Stimulated activated CD4-positive, alpha-beta T cell treated with anti-CD3 and anti-CD28 coated beads, Interleukin-2, amount 100 ng/mL, for 4 hours (primary cell): ENCODE results near the gene MARK3.
"Not testable (repeated sequence)": the region's sequence is repeated elsewhere in the genome, so short reads cannot be mapped to it uniquely, and the experiment has no call there.

Experiments
- DNase-seq: peaks from one replicate; pipeline ENCODE4 v3.0.0-alpha.2; 2020; ENCODE audit warnings: low read depth

The MARK3 gene

DNA sequence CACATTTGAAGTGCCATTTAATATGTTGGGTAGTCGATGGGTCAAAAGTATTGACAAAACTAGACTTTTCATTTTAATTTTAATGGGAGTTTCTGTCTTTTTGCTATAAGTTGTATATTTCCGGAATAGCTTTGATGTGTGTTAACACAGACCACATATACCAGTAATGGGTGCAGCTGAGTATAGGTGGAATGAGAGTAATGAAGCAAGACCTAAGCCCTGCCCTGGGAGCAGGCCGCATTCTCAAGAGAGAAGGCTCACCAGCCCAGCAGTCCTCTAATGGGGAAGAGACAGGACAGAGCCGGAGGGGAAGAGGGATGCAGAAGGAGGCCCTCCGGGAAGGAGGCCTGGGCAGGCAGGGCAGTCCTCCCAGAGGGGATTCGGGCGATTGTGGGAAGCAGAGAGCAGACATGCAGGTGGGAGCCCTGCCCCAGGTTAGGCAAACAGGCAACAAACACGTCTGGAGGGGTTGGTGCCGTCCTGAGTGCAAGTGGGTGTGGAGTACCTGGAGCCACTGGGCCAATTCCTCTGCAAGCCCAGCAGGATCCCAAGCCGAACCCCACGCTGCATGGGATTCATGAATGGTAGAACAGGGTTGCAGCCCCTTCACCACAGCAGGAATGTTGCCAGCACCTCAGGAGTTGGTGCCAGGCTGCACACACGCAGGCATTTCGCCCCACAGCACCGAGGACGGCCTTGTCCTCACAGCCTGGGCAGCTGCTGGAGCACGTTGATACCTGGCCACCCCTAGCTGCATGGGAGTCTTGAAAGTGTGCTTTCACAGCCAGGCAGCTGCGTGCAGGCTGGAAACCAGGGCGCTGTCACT lies 129.6 kb downstream of the MARK3 start:
- DNase-seq: no peak

- no peak for DNase-seq
Observed at GRCh38 chr14:103516426-103517173, 131.4 kb downstream of the MARK3 start.

- DNase-seq: no peak
Observed at GRCh38 chr14:103517174-103517566, 132.0 kb downstream of the MARK3 start.

DNA sequence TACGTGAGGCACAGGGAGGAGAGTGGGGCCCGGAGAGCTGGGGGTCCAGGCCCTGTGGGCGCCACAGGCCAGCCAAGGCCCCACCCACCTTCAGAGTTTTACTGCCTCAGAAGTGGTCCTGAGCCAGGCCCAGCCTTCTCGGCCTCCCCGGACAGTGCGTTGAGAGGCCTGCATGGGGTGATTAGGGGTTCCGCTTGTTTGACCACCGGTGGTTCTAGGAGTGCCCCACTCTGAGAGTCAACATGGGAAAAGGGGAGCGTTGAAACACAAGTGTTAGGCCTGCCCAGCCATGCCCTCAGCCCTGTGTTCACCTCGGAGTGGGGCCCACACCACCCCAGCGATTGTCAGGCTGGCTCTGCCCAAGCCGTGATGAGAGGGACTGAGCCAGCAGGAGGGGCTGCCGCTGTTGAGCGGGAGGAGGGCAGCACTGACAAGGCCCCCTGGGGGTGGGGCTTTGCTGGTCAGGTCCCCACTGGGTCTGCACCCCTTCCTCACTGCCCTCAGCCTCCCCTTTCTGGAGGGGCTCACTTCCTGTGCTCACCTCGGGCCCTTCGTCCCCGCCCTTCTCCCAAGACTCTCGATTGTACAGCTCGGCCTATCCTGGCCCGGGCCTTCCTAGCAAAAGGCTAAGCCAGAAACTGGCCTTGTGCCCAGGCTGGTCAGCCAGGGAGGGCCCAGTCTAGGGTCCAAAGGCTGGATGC lies 132.7 kb downstream of the MARK3 start:
- no peak for DNase-seq

GRCh38 chr14:103518422-103519042 lies 133.3 kb downstream of the MARK3 start:
- DNase-seq: peak; percentile 35

DNA sequence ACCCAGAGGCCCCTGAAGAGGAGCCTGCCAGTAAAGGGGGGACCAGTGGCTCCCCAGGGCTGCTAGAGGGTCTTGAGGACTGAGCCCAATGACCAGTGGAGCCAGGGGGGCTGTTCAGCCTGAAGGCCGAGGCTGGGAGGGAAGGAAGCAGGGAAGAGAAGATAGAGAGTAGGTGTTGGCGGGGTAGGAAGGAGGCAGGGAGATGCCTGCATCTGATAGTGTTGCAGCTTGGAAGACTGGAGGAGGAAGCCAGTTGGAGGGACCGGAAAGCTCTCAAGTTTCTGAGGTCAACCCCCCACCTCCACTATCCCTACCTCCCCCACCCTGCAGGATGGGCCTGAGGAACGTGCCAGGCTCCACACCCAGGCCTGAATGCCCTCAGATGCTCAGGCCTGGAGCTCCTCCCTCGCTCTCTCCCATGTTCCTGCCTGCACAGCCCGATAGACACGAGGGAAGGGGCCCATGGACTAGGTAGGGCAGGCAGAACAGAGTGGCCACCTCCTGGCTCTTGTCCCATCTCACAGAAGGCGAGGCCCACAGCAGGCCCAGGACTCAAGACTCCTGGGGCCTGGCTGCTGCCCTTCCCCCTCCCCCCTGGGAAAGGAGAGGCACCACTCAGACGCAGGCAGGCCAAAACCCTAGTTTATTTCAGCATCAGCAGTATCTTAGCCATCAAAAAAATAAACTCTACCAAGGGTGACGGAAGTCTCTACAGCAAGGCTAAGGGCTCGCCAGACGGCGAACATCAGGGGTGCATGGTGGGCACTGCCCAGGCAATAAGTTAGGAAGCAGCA lies 134.0 kb downstream of the MARK3 start:
- DNase-seq: no peak

DNA sequence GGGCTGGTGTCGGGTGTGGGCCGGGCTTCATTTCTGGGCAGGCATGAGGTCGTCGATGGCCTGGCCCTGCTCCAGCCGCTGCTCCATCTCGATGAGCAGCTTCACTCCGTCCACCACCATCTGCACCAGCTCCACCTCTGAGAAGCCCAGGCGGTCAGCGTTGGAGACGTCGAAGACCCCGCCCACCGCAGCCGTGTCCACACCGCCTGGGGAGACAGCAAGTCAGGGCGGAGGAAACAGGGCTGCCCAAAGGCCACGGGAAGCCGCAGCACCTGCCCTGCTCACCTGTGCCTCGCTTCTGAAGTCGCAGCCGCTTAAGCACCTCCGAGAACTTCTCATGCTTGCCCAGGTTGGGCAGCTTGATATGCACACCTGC lies 134.6 kb downstream of the MARK3 start:
- no peak for DNase-seq

GRCh38 chr14:103520269-103520656 lies 135.0 kb downstream of the MARK3 start:
- DNase-seq: no peak

GRCh38 chr14:103520657-103521437 lies 135.6 kb downstream of the MARK3 start:
- peak; percentile 68 for DNase-seq

DNA sequence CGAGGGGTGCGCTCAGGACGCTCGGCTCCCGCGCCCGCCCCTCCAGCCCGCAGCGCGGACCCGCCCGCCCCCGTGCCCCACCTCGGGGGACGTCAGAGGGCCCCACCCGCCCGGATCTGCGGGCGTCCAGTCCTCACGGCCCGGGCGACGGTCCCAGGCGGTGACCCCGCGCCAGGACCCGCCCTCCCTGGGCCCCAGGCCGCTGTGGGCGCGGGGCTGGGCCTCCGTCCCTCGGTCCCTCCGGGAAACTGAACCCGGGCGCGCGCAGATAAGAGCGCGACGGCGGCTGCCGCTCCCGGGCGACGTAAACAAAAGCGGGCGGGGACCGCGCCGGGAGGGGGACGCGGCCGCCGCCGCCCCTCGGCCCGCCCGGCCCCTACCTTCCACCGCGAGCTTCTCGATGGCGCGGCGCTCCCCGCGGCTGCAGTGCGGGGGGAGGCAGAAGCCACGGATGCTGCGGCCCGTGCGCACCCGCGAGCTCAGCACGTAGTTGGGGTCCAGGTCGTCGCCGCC lies 136.3 kb downstream of the MARK3 start:
- no peak for DNase-seq

DNA sequence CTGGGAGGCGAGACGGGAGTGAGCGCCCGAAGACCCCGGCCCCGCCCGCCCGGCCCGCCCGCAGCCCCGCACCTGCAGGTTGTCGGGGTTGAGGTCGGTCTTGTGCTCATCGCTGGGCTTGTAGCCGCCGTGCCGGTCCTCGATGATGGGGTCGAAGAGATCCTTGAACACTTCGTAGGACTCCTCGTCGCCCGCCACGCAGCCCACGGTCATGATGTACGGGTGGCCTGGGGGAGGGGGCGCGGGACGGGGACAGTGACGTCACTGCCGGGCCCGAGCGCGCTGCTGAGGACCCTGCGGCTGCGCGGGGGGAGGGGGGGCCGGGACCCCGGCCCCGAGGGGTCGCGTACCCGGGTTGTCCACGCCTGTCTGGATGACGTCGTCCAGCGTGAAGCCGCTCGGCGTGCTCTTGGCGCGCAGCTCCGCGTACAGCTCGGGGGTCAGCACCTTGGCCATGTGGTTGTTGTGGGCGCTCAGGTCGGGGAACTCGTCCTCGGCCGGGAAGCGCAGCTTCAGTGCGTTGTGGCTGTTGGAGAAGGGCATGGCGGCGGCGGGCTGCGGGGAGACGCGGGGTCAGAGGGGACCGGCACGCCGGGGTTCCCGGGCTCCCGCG lies 136.8 kb downstream of the MARK3 start:
- no peak for DNase-seq

DNA sequence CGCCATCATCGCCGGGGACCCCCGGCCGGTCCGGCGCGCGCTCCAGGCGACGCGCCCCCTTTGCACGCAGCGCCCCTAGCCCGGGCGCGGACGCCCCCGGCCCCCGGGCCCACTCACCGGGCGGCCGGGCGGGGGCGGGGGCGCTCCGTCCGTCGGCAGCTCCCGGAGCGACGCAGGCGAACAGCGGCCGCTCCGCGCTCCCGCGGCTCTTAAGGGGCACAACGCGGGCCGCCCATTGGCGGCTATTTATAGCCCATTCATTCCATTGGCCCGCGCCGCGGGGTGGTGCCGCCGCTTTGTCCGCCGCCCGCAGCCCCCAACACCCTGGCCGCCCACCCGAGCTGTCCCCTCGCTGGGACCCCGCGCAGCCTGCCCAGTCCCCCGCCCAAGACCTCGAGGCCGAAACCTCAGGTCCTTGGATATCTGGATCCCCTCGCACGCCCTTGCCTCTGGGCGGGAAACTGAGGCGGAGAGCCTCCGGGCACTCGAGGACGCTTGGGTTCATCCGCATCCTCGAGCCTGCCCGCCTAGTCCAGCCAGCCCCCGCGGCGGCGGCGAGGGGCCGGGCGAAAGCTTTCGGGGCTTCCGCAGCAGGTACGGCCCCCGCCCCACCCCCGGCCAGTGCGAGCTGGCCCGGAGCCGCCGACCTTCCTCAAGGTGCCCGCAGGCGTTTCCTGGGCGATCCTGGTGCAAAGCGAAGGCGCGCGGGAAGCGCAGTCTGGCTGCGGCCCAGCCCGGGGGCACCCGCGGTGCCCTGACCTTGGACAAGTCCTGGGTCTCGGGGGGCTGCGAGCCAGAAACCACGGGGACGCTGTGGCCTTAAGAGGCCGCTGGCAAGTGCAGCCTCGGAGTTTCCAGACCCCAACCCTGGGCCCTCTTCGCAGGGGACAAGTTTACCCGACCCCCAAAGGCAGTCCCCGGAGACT lies 137.7 kb downstream of the MARK3 start, which contains the start of gene CKB:
CKB (minus strand) TSS at position 182 of the 926 bp plus-strand sequence. CDS start 337 bp downstream, outside the sequence.
- no peak for DNase-seq

- DNase-seq: no peak
Observed at GRCh38 chr14:103523575-103523954, 138.3 kb downstream of the MARK3 start.

DNA sequence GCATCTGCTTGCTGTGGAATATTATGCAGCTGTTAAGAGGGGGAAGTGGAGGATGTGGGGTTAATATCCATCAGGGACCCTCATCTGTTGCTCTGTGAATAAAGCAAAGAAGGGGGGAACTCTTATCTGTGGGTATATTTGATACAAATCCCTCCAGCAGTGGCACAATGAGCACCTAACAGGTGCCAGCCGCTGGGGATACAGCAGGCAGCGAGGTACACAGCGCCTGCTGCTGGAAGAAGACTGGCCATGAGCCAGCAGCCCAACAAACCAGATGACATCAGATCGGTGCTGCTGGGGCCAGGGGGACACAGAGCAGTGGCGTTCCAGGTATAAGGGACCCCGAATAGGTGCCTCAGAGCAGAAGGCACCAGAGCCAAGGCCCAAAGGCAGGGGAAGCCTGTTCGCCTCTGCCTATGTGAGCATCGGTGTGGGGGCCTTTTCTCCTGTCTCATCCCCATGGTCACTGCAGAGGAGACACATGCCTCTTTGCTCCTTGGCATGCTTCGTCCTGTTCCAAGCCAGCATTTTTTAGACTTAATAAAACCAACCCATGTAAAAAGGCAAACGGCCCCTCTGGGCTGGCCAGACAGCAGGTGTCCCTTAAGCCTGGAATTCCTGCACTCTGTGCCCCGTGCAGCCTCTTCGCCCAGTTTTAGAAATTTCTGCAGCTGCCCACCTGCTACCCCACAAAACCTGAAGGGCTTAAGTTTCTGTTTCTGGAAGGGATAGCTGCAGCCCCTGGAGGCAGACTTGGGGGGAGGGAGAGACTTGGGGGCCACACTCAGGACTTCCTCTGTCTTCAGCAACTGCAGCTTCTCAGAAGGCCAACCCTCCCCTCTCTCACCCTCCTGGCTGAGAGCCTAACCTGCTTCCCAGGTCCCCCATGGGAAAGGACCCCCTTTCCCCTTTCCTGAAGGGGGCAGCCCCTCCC lies 139.1 kb downstream of the MARK3 start:
- no peak for DNase-seq

DNA sequence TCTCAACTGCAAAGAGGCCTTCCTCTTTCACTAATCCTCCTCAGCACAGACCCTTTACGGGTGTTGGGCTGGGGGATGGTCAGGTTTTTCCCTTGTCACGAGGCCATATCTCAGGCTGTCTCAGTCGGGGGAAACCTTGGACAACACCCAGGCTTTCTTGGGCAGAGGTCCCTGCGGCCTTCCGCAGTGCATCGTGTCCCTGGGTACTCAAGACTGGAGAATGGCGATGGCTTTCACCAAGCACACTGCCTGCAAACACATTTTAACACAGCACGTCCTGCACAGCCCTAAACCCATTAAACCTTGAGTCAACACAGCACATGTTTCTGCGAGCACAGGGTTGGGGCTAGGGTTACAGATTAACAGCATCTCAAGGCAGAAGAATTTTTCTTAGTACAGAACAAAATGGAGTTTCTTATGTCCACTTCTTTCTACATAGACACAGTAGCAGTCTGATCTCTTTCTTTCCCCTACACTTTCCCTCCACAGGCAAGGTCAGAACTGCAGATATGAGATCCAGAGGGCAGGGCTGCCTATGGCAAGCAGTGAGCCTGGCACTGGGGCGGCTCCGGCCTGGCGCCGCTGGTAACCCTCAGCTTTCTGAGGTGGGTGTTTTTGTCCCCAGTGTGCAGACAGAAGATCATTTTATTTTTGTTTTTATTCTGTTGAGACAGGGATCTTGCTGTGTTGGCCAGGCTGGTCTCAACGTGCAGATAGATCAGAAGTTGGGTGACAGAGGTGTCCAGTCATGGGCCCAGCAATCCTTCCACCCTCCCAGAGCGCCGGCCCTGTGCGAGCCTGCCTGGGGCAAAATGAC lies 140.4 kb downstream of the MARK3 start:
- DNase-seq: not testable (repeated sequence)

DNA sequence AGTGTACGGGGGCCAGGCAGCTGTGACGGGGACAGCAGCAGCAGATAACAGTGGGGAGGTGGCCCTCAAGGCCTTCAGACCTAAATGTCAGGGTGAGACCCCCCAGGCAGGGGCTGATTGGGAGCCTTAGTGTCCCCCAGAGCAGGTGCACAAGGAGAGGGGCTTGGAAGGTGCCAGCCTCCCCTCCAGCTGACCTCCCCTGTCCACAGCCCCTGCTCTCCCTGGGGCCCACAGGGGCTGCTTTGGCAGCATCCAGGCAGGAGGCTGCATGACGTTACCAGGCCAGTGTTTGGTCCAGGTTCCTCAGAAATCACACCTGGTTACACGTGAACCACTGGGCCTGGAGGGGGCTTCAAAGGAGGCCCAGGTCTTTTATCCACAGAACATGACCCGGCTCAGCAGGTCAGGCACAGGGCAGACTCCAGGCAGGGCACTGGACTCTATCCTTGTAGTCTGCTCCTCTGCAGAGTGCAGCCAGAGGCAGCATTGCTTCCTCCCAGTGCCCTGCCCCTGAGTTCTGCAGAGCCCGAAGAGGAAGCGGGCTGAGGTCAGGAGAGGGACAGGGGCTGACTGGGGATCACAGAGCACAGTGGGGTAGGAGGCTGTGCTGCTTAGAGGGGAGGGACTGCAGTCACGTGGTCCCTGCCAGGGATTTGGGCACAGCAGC lies 141.2 kb downstream of the MARK3 start:
- DNase-seq: no peak
